HG03575 (cell line): ENCODE data around the gene KCTD13.
"Not testable (repeated sequence)": the region's sequence is repeated elsewhere in the genome, so short reads cannot be mapped to it uniquely, and the experiment has no call there.

Experiments
- ATAC-seq: cut with Tn5 transposase; IDR thresholded peaks from one replicate; pipeline ENCODE4 v1.9.1; 2021; ENCODE audit not compliant: unreplicated experiment, insufficient number of reproducible peaks, low FRiP score; ENCODE audit errors: extremely low read depth

KCTD13 gene

DNA sequence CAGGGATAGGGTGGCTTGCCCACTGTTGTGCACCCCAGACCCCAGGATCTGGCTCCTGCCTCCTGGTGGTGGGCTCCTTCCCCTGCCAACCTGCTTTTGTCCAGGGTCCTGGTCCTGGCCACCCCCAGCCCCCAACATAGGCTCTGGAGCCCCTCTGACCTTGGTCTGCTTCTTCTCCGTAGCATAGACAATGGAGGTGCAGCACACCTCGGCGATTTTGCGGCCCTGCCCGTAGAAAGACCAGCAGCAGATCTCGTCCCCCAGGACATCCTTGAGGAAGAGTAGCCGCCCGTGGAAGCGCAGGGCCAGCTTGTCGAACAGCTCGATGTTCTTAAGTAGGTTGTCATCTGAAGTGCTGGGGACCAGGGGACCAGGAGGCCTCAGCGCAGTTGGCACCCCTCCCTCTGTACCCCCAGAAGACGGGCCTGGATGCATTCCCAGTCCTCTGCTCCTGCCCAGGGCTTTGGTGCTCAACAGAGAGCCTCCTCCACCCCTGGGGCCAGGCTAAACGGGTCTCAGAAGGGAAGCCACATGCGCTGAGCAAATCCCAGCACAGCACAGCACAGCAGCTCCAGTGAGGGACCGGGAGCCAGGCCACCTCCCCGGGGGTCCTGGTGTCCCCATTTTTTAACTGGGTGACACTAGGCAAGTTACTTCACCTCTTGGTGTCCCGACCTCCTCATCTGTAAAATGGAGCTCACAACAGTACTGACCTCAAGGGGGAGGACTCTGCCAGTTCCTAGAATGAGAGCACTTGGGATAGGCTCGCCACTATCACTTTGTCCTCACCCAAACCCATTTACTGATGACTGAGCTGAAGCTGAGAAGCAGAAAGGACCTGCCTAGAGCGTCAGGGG is 15.0 kb downstream of the KCTD13 start:
- no peak for ATAC-seq

DNA sequence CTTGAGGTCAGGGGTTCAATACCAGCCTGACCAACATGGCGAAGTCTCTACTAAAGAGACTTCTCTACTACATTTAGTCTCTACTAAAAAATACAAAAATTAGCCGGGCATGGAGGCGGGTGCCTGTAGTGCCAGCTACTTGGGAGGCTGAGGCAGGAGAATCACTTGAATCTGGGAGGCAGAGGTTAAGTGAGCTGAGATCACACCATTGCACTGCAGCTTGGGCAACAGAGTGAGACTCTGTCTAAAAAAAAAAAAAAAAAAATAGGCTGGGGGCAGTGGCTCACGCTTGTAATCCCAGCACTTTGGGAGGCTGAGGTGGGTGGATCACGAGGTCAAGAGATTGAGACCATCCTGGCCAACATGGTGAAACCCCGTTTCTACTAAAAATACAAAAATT is 16.2 kb downstream of the KCTD13 start:
- ATAC-seq = not testable (repeated sequence)

GRCh38 chr16:29909391-29909790 is 16.6 kb downstream of the KCTD13 start:
- no peak for ATAC-seq

DNA sequence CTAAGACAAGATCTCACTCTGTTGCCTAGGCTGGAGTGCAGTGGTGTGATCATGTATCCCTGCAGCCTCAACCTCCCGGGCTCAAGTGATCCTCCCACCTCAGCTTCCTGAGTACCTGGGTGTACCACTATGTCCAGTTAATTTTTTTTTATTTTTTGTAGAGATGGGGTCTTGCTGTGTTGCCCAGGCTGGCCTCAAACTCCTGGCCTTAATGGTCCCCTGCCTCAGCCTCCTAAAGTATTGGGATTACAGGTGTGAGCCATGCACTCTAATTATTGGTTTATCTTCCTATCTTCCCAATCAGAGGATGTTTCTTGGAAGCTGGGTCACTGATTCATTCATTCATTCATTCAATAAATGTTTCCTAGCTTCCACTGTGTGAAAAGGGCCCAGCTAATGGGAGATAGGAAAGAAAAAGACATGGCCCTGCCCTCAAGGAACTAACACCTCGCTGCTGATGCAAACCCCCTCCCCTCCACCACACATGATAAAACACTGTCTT is 17.3 kb downstream of the KCTD13 start:
- no peak for ATAC-seq

DNA sequence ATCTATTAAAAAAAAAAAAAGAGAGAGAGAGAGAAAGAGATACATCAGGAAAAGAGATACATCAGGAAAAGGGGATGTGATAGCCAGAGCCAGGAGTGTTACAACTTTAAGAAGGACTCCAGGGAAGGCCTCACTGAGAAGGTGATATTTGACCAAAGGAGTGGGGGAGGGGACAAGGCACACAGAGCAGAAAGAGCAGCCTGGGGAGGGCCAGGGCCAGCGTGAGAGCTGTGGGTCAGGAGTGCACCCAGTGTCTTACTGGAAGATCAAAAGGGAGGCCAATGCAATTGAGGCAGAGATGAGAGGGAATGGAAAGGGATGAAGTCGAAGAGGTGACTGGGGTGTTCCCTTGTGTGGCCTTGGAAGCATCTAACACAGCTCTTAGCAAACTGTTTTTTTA is 18.1 kb downstream of the KCTD13 start:
- no peak for ATAC-seq

DNA sequence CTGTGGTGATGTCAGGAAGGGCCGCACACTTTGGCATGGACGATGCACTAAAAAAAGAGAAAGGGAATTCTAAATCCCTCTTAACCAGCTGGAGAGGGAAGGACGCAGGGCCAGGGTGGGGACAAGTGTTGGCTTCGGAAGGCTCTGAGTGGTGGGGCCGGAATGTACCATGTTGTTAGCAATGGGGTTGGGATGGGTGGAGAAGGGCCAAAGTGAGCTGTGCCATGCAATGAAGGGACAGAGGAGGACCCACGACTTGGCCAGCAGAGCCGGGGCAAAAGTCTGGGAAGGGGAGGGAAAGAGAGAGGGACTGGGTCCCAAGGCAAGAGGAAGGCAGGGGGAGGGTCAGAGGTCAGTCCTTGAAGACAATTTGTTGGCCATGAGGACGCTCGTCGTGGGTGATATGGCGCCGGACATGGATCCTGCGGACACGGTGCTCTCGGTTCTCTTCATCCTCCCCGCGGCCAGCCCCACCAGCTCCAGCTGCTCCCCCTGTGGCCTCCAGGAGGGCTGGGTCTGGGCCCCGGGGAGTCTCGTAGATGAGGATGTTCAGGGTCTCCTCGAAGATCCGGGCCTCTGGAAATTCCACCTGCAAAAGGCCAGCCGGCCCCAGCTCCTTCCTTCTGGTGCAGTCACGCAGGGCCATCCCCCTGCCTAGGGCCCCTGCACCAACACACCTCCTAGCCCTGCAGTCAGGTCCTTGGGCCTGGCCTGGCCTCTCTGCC is 19.3 kb downstream of the KCTD13 start:
- no peak for ATAC-seq

DNA sequence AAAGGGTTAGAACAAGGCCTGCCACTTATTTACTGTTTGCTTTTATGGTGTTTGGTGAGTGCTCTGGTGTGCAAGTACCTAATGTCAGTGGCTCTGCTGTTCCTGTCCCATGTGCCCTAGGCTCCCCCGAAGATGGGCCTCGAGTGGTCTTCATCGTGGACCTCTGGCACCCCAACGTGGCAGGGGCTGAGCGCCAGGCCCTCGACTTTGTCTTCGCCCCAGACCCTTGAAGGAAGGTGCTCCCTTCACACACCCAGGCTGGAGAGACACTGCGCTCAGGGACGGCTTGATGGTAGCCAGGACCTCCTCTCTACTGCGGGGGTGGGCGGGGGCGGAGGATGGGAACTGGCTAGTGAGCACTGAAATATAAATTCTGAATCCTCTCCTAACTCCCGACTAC is 20.4 kb downstream of the KCTD13 start:
- no peak for ATAC-seq

DNA sequence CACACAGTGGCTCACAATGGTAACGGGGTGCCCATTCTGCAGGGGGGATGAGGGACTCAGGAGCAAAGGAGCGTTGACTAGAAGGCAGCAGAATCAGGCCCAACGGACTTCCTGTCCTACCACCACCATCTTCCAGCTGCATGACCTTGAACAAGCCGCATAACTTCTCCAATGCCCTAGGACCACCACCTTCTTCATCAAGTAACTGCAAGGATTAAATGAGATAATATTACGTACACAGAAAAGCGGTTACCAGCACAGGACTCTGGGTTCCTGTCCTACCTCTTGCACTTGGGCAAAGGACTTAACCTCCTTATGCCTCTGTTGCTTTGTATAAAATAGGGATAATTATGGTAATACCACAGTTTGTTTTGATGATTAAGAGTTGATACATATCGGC is 21.1 kb downstream of the KCTD13 start:
- ATAC-seq = no peak

DNA sequence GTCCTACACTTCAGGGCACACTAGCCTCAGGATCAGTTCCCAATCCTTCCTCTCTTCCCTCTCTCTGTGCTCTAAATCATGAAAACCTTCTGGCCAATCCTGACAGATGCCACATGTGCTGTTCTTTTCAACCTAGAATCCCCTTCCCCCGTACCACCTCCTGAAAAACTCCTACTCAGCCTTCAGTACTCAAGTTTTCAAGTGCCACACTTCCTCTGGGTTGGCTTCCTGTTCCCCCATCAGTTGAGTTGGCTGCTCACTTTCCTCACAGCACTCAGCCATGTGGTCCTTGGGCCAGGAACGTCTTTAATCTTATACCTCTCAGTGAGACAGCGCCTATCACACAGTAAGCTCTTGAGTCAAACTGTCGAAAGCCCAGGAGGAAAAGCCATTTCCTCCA is 22.4 kb downstream of the KCTD13 start:
- no peak for ATAC-seq

DNA sequence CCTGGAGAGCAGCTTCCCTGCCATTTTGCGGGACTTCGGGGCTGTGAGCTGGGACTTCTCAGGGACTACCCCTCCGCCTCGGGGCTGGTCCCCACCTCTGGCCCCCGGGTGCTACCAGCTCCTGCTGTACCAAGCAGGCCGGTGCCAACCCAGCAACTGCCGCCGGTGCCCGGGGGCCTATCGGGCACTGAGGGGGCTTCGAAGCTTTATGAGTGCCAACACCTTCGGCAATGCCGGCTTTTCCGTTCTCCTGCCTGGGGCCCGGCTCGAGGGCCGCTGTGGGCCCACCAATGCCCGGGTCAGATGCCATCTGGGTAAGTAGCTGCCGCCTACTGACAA is 24.4 kb downstream of the KCTD13 start:
- ATAC-seq = no peak

GRCh38 chr16:29900888-29901606 is 25.0 kb downstream of the KCTD13 start:
- no peak for ATAC-seq

- ATAC-seq = no peak
Measured at GRCh38 chr16:29900102-29900887, 25.7 kb downstream of the KCTD13 start, which contains the start of gene ASPHD1. ASPHD1 (plus strand) TSS chr16:29900488; CDS start chr16:29900972, 484 bp downstream.

GRCh38 chr16:29899516-29900101 is 26.4 kb downstream of the KCTD13 start, which contains the start of gene SEZ6L2:
SEZ6L2 (minus strand) TSS chr16:29899550; CDS start chr16:29899019, 531 bp downstream.
- no peak for ATAC-seq

DNA sequence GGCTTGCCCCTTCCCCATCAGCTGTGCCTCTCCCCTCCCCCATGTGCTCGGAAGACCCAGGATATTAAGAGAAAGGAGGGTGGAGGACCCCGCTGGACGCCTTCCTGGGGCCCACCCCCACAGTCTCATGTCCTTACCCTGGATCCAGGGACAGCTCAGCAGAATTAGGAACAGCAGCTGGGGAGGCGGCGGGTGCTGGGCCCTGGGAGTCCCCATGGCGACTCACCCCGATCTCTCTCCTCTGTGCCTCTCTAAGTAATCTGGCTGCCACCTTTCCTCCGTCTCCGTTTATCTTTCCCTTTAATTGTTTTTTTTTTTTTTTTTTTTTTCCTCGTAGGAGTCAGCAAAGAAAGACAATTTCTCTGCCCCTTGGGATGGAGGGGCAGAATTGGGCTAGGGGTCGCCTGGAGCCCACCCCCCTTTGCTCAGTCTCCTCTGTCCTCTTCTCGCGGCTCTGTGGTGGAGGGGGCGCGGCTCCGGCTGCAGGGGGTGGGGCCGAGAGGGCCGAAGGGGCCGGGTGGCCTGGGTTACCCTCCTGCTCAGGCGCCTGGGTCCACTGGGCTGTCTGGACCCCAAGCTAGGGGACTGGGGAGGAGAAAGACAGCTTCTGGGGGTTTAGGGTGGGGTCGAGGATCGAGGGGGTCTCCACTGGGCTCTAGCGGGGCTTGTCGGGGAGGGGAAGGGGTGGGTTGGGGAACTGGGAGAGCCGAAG is 27.1 kb downstream of the KCTD13 start:
- no peak for ATAC-seq

GRCh38 chr16:29898135-29898803 is 27.8 kb downstream of the KCTD13 start:
- ATAC-seq = no peak

- no peak for ATAC-seq
Measured at GRCh38 chr16:29897333-29897732, 28.7 kb downstream of the KCTD13 start.

- no peak for ATAC-seq
Measured at GRCh38 chr16:29896841-29897240, 29.2 kb downstream of the KCTD13 start.
